Mucosa of descending colon (tissue), 3 donors: ENCODE data around the gene AK8. TPM values are rescaled to one million over a fixed set of nuclear protein-coding genes. Genes with fewer than 3 reads are reported as not detected.
"Not testable (repeated sequence)": the region's sequence is repeated elsewhere in the genome, so short reads cannot be mapped to it uniquely, and the experiment has no call there.

ENCODE experiments used
- ATAC-seq: fragments of 200-7000 bp; cut with Tn5 transposase; one replicate; pipeline ENCODE4 v1.9.1; 2020; ENCODE audit warnings: mild to moderate bottlenecking, moderate library complexity
- DNase-seq, 3 donors: peaks; one replicate each; pipeline ENCODE4 v3.0.0-alpha.2; 2020
- H3K36me3 ChIP-seq: fragments of 200-600 bp; one replicate; pipeline ENCODE4 v1.8.0; 2021; ENCODE audit warnings: low read depth, mild to moderate bottlenecking
- H3K4me1 ChIP-seq: fragments of 200-600 bp; one replicate; pipeline ENCODE4 v1.8.0; 2021; ENCODE audit warnings: low read depth, mild to moderate bottlenecking
- H3K4me3 ChIP-seq: fragments of 200-600 bp; one replicate; pipeline ENCODE4 v1.8.0; 2021; ENCODE audit warnings: mild to moderate bottlenecking
- H3K9me3 ChIP-seq: fragments of 200-600 bp; one replicate; pipeline ENCODE4 v1.8.0; 2021; ENCODE audit warnings: mild to moderate bottlenecking
- CTCF ChIP-seq: fragments of 200-600 bp; IDR thresholded peaks from one replicate; pipeline ENCODE4 v1.8.0; 2022; ENCODE audit warnings: antibody characterized with exemption, mild to moderate bottlenecking
- intact Hi-C, 2 donors: fragments of 100-400 bp; cut with DNase I in 1 of 2; cut with micrococcal nuclease in 1 of 2; formaldehyde crosslinking; loops; one replicate each; pipeline versions ENCODE4 v1.11.0 to v1.11.1; 2022; cut with DNase I, micrococcal nuclease
- total RNA-seq, 3 donors: library from RNA; stranded (reverse); fragmentation: NEBNext Ultra II Directional in 2 of 3; extraction: Animal tissue kit (Norgen Biotek cat#: 25700) in 2 of 3; gene quantifications; one replicate each; pipeline versions ENCODE4 v1.2.1 to v1.2.4, GENCODE V29; 2021 to 2023
- donor health status: DM: no; HTN: no; CAD: no; lungs with moderate emphysema.
- donor health status: DM: no; HTN: no; CAD: no.
- donor health status: DM: no; HTN: yes; CAD: no.

Gene AK8
- total RNA-seq, 3 donors from 2014 or later: 0.96 to 2.0 TPM; not detected in 1

DNA sequence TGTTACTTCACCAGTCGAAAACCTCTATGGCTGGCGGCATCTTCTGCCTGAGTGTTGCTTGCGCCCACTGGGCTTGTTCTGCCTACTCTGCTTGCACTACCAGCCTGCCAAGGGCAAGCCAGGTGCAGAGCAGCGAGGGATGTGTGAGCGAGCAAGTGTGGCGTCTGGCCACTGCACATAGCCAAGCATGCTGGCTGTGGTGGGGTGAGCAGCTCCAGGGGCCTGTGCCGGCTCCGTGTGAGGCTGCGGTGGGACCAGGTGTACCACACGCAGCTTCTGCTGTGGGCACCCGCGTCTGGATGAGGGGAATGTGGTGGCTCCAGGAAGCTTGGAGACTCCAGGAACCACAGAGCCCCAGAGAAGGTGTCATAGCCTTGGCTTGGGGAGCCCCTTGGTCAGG is 156.4 kb downstream of the AK8 start:
- TF ChIP-seq CTCF: no peak
- intact Hi-C loops: no loop called here
- ATAC-seq: no peak

DNA sequence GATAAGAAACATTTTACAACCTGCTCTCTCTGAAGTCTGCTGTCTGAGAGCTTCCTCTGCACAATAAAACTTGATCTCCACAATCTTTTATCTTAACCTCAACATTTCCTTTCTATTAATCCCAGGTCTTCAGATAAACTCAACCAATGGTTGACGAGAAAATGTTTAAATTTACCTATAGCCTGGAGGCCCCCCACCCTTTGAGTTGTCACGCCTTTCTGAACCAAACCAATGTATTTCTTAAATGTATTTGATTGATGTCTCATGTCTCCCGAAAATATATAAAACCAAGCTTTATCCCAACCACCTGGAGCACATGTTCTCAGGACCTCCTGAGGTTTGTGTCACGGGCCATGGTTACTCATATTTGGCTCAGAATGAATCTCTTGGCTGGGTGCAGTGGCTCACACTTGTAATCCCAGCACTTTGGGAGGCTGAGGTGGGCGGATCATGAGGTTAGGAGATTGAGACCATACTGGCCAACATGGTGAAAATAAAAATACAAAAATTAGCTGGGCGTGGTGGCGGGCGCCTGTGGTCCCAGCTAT is 159.6 kb downstream of the AK8 start:
- ATAC-seq, H3K36me3 ChIP-seq, H3K4me3 ChIP-seq, intact Hi-C loops, H3K4me1 ChIP-seq, H3K9me3 ChIP-seq, DNase-seq: not testable (repeated sequence)

More for the DNA sequence above, 156.4 kb downstream of the AK8 start:
- no peak for DNase-seq
- no peaks in the 10 kb centered on the region for H3K9me3 ChIP-seq
- H3K4me1 ChIP-seq: no peaks in the 10 kb centered on the region
- no peak overlapping the region for H3K4me3 ChIP-seq
- no peaks in the 10 kb centered on the region for H3K36me3 ChIP-seq

- intact Hi-C loops: no loop called here
- Histone ChIP-seq H3K4me3 (no peak overlapping the region), H3K4me1 (no peaks in the 10 kb centered on the region), H3K9me3 (no peaks in the 10 kb centered on the region), H3K36me3 (no peaks in the 10 kb centered on the region)
- no peak for DNase-seq
- no peak for ATAC-seq
- TF ChIP-seq CTCF: no peak
Observed at GRCh38 chr9:132717326-132717945, 160.6 kb downstream of the AK8 start.

DNA sequence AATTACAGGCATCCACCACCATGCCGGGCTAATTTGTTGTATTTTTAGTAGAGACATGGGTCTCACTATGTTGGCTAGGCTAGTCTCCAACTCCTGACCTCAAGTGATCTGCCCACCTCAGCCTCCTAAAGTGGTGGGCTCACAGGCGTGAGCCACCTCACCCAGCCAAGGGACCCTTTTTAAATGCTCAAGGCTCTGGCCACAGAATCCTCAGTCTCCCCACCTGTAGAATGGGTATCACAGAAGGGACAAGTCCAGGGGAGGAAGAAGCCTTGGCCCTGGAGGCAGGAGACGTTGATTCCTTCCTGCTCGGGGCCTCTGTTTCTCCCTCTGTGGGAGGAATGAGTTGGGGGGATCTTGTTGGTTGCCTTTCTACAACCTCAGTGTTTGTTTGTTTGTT is 162.1 kb downstream of the AK8 start:
- no peak for TF ChIP-seq CTCF
- H3K36me3 ChIP-seq: no peaks in the 10 kb centered on the region
- H3K4me1 ChIP-seq: no peaks in the 10 kb centered on the region
- ATAC-seq (no peak), DNase-seq (no peak)
- no peaks in the 10 kb centered on the region for H3K9me3 ChIP-seq
- no peak overlapping the region for H3K4me3 ChIP-seq
- intact Hi-C loops: no loop called here

- no peaks in the 10 kb centered on the region for H3K9me3 ChIP-seq
- intact Hi-C loops: no loop called here
- H3K4me3 ChIP-seq: no peak overlapping the region
- TF ChIP-seq CTCF: no peak
- H3K4me1 ChIP-seq: no peaks in the 10 kb centered on the region
- DNase-seq (no peak), ATAC-seq (no peak)
- no peaks in the 10 kb centered on the region for H3K36me3 ChIP-seq
Observed at GRCh38 chr9:132712753-132713152, 165.3 kb downstream of the AK8 start.

DNA sequence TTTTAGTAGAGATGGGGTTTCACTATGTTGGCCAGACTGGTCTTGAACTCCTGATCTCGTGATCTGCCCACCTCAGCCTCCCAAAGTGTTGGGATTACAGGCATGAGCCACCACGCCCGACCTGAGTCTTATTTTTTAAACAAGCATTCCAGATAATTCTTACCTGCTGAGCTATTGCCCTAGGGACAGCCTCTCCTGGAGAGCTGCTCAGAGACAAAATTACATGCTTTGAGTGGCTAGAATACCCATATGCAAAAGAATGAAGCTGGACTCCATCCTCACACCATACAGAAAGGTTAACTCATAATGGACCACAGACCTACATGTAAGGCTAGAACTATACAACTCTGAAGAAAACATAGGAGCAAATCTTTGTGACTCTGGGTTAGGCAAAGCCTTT is 166.2 kb downstream of the AK8 start:
- DNase-seq (no peak), ATAC-seq (no peak)
- intact Hi-C loops: no loop called here
- TF ChIP-seq CTCF: no peak
- Histone ChIP-seq H3K4me3 (no peak overlapping the region), H3K36me3 (no peaks in the 10 kb centered on the region), H3K9me3 (no peaks in the 10 kb centered on the region), H3K4me1 (no peaks in the 10 kb centered on the region)

- H3K36me3 ChIP-seq, intact Hi-C loops, H3K4me3 ChIP-seq, DNase-seq, ATAC-seq, H3K4me1 ChIP-seq, H3K9me3 ChIP-seq: not testable (repeated sequence)
Observed at GRCh38 chr9:132711152-132711551, 166.9 kb downstream of the AK8 start.
